ENCODE results near the gene LYPD8. TPM values are rescaled to one million over a fixed set of nuclear protein-coding genes. Genes with fewer than 3 reads are reported as not detected.

The LYPD8 gene
- total and polyA plus RNA-seq, 9 of the 15 experiments (the other 6 are each of a cell fraction or from before 2014, with no cell fraction given): 0.50 to 2.1 (median 1.3) TPM

GRCh38 chr1:248748211-248748610 lies 7.3 kb downstream of the LYPD8 start:
- Histone ChIP-seq H3K4me3 (no peak overlapping the region), H3K79me2 (ENCODE audit: control insufficient read depth, insufficient read depth, low read length) (no peaks in the 10 kb centered on the region), H3K9me3 (replicated peaks; ENCODE audit: control insufficient read depth, insufficient read depth, low read depth, low read length) (no peaks in the 10 kb centered on the region), H3K4me2 (ENCODE audit: insufficient read depth, low read length) (peak overlapping the region; percentile 37; the same call in 1 of the 2 replicates), H3K36me3 (ENCODE audit: control insufficient read depth, insufficient read depth, low read length) (no peaks in the 10 kb centered on the region), H3K4me1 (replicated peaks in 1 of 2; ENCODE audit: control insufficient read depth in 2 of 2, insufficient read depth in 2 of 2, low read length in 2 of 2) (peaks cover 2 to 6% of the 10 kb centered on the region in 2 experiments; a peak in 2 of 5 replicates), H3K27ac (ENCODE audit: extremely low read depth, low read depth, low read length) (no peak overlapping the region), H3K9me1 (ENCODE audit: control insufficient read depth, insufficient read depth, low read length) (no peaks in the 10 kb centered on the region), H3K27me3 (ENCODE audit: control insufficient read depth in 2 of 2, insufficient read depth in 2 of 2, low read length in 2 of 2) (peaks cover 18 to 25% of the 10 kb centered on the region in 2 experiments), H3K9ac (ENCODE audit: insufficient read depth in 1 of 2, low read depth in 2 of 2, low read length in 2 of 2) (no peak overlapping the region), H4K20me1 (replicated peaks; ENCODE audit: control insufficient read depth, insufficient read depth, low read length) (no peaks in the 10 kb centered on the region), H2AFZ (ENCODE audit: low read depth, low read length) (no peak overlapping the region)
- WGBS (ENCODE audit: insufficient coverage, low coverage, missing lambda C conversion rate): 5% methylated on average over 6 of the region's 10 CpGs
- intact Hi-C loops (cut with micrococcal nuclease): no loop called here
- FAIRE-seq (no peak), ATAC-seq (peak; percentile 22; the same call in 1 of the 3 replicates), DNase-seq (ENCODE audit: extremely low read depth in 1 of 4, low spot score in 3 of 4) (no peak)
- in situ Hi-C loops (cut with MboI): no loop called here
- BruUV-seq (replicated peaks): no TSS peak
- CTCF ChIA-PET (ENCODE audit: low intra/inter-chr PET ratio): no interaction called here
- POLR2A ChIA-PET: interaction anchor here (0.6 kb wide), 1 partner anchor 14 kb away, joined by 3 read pairs; no protein-coding TSS in a partner anchor
- no peak for TF ChIP-seq BRF1 (IDR thresholded peaks at IDR 0.05; ENCODE audit: borderline replicate concordance, extremely low read depth, insufficient read length)
- no peak for TF ChIP-seq THRA (IDR thresholded peaks at IDR 0.05)
- no peak for TF ChIP-seq JUN (IDR thresholded peaks at IDR 0.05; ENCODE audit: borderline replicate concordance, low read depth, low read length)
- TF ChIP-seq JUN (CRISPR knock-in tag; IDR thresholded peaks at IDR 0.05; ENCODE audit: borderline replicate concordance): no peak
- TF ChIP-seq ZBTB8A (IDR thresholded peaks at IDR 0.05; ENCODE audit: partially characterized antibody): no peak
- TF ChIP-seq KDM1A (IDR thresholded peaks at IDR 0.05): no peak
- no peak for TF ChIP-seq ATF1 (CRISPR knock-in tag; IDR thresholded peaks at IDR 0.05)
- TF ChIP-seq ATF1 (tag; IDR thresholded peaks at IDR 0.05): no peak
- no peak for TF ChIP-seq CHCHD3 (CRISPR knock-in tag; IDR thresholded peaks at IDR 0.05)
- no peak for TF ChIP-seq ZNF282 (CRISPR knock-in tag; IDR thresholded peaks at IDR 0.05)
- TF ChIP-seq ZNF277 (CRISPR knock-in tag; IDR thresholded peaks at IDR 0.05; ENCODE audit: borderline replicate concordance): no peak
- TF ChIP-seq ZNF316 (IDR thresholded peaks at IDR 0.05): no peak
- no peak for TF ChIP-seq ZNF217 (CRISPR knock-in tag; IDR thresholded peaks at IDR 0.05)
- TF ChIP-seq COPS2 (conservative IDR thresholded peaks at IDR 0.05): no peak
- no peak for TF ChIP-seq MAZ (CRISPR knock-in tag; conservative IDR thresholded peaks at IDR 0.05 in 1 of 2, IDR thresholded peaks at IDR 0.05 in 1 of 2)
- no peak for TF ChIP-seq CCAR2 (IDR thresholded peaks at IDR 0.05; ENCODE audit: low read depth, low read length)
- no peak for TF ChIP-seq SAFB (IDR thresholded peaks at IDR 0.05; ENCODE audit: borderline replicate concordance, low read depth, low read length)
- TF ChIP-seq DEAF1 (CRISPR knock-in tag; IDR thresholded peaks at IDR 0.05): no peak
- no peak for TF ChIP-seq MTA1 (IDR thresholded peaks at IDR 0.05; ENCODE audit: borderline replicate concordance)
- TF ChIP-seq POLR3G (IDR thresholded peaks at IDR 0.05; ENCODE audit: extremely low read depth, insufficient read length, insufficient replicate concordance): no peak

Data from K562 (cell line).